WI38 (cell line): Measurements from ENCODE around the gene STIL.

ENCODE experiments used
- H3K4me3 ChIP-seq: 2 replicates; pipeline ENCODE4 v1.5.1; 2011; ENCODE audit warnings: low read depth, mild to moderate bottlenecking, control low read depth, low read length
- TF ChIP-seq, protein P1 (sequence below): IDR thresholded peaks from 2 replicates; pipeline ENCODE4 v1.5.1; 2012; ENCODE audit warnings: low read depth, mild to moderate bottlenecking, control low read depth, low read length

STIL gene

GRCh38 chr1:47227341-47228232 is 86.4 kb downstream of the STIL start:
- no peak overlapping the region for H3K4me3 ChIP-seq
- TF ChIP-seq, protein P1, sequence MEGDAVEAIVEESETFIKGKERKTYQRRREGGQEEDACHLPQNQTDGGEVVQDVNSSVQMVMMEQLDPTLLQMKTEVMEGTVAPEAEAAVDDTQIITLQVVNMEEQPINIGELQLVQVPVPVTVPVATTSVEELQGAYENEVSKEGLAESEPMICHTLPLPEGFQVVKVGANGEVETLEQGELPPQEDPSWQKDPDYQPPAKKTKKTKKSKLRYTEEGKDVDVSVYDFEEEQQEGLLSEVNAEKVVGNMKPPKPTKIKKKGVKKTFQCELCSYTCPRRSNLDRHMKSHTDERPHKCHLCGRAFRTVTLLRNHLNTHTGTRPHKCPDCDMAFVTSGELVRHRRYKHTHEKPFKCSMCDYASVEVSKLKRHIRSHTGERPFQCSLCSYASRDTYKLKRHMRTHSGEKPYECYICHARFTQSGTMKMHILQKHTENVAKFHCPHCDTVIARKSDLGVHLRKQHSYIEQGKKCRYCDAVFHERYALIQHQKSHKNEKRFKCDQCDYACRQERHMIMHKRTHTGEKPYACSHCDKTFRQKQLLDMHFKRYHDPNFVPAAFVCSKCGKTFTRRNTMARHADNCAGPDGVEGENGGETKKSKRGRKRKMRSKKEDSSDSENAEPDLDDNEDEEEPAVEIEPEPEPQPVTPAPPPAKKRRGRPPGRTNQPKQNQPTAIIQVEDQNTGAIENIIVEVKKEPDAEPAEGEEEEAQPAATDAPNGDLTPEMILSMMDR, result no peak

GRCh38 chr1:47226839-47227215 is 87.1 kb downstream of the STIL start:
- H3K4me3 ChIP-seq, result no peak overlapping the region
- TF ChIP-seq, protein P1, result no peak

DNA sequence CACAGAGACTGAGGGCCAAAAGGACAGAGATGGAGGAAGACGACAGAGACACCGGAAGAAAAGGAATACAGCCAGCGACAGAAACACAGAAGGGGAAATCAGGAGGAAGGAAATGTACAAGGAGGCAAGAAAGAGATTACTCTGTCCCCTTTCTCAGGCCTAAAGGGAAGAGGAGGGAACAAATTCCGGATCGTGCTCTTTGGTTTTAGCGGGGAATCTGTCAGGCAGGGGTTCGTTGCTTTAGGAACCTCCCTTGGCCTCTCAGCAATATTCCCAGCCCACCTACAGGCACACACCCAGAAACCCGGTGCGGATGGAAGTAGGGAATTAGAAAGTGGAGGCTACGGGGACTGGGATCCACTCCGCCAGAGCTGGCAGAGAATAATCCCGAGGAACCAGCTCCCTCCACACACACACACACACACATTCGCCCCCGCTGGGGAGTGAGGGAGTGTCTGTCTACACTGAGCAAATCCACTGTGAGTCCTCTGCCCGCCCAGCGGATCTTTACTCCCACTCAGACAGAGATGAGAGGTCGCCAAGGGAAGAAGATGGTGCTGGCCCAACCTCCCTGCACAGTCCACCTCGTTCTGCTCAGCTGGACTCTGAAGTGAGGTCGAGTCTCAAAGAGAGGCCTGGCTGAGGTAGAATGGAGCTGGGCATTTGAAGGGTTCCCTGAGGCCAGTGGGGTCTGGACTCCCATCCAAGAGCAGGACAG is 87.7 kb downstream of the STIL start:
- no peak overlapping the region for H3K4me3 ChIP-seq

GRCh38 chr1:47225430-47226100 is 88.4 kb downstream of the STIL start:
- TF ChIP-seq, protein P1, result no peak
- no peak overlapping the region for H3K4me3 ChIP-seq

More for the DNA sequence above, 87.7 kb downstream of the STIL start:
- TF ChIP-seq, protein P1, result no peak

GRCh38 chr1:47224676-47225399 is 89.1 kb downstream of the STIL start:
- H3K4me3 ChIP-seq, result no peak overlapping the region
- TF ChIP-seq, protein P1, result no peak

- H3K4me3 ChIP-seq, result no peak overlapping the region
- TF ChIP-seq, protein P1, result no peak
These were observed 89.8 kb downstream of the STIL start for GRCh38 chr1:47223921-47224675.
